Effector memory CD4-positive, alpha-beta T cell (primary cell): ENCODE measurements around the gene NEK9.

Experiments used
- DNase-seq, 3 donors: peaks; one replicate each; pipeline ENCODE4 v3.0.0-alpha.2; 2020
- H3K27ac ChIP-seq: 2 replicates; pipeline ENCODE4 v1.7.0; 2013; ENCODE audit warnings: mild to moderate bottlenecking, low read length, moderate library complexity; ENCODE audit not compliant: insufficient read depth, poor library complexity, severe bottlenecking
- H3K27me3 ChIP-seq: replicated peaks from 2 replicates; pipeline ENCODE4 v1.7.0; 2013; ENCODE audit warnings: mild to moderate bottlenecking, low read length; ENCODE audit not compliant: insufficient read depth, control insufficient read depth, poor library complexity, severe bottlenecking
- H3K36me3 ChIP-seq: 2 replicates; pipeline ENCODE4 v1.7.0; 2013; ENCODE audit warnings: mild to moderate bottlenecking, low read length, moderate library complexity; ENCODE audit not compliant: control insufficient read depth, insufficient read depth
- H3K4me1 ChIP-seq: 2 replicates; pipeline ENCODE4 v1.7.0; 2013; ENCODE audit warnings: low read length, mild to moderate bottlenecking; ENCODE audit not compliant: control insufficient read depth, insufficient read depth, poor library complexity, severe bottlenecking
- H3K4me3 ChIP-seq: 2 replicates; pipeline ENCODE4 v1.7.0; 2013; ENCODE audit warnings: low read length, low read depth, mild to moderate bottlenecking; ENCODE audit not compliant: insufficient read depth, poor library complexity, severe bottlenecking
- H3K9me3 ChIP-seq: 2 replicates; pipeline ENCODE4 v1.7.0; 2013; ENCODE audit warnings: mild to moderate bottlenecking, low read length, moderate library complexity; ENCODE audit not compliant: control insufficient read depth

Gene NEK9

GRCh38 chr14:75119056-75119455 lies 7.8 kb downstream of the NEK9 start:
- Histone ChIP-seq H3K9me3 (no peaks in the 10 kb centered on the region), H3K36me3 (peaks cover 58% of the 10 kb centered on the region), H3K27me3 (no peaks in the 10 kb centered on the region), H3K4me3 (no peak overlapping the region), H3K4me1 (peaks cover 4% of the 10 kb centered on the region), H3K27ac (no peak overlapping the region)
- DNase-seq: no peak

DNA sequence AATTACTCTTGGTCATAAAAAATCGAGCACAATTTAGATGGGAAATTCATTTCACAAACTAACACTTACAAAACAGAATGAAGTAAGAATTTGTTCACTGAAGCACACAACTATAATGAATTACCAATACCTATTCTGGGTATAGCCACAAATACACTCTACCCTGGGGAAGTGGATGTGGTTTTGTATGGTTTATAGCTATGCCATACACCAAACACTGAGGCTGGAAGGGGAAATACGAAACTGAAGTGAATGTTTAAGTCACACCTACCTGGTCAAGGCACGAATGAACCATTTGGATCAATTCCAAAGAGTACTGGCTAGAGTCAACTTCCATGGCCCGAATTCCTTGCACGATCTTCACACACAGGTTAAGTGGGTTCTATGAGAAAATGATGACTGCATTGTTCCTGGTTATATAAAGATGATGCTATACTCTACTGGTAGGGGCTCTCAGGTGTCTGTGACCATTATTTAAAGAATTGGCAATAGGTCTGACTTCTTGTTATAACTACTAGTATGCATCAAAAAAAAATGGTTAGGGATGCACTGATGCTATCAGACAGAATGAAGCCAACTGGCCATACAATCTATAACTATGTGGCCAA lies 12.8 kb downstream of the NEK9 start:
- Histone ChIP-seq H3K27ac (no peak overlapping the region), H3K9me3 (no peaks in the 10 kb centered on the region), H3K4me3 (no peak overlapping the region), H3K27me3 (no peaks in the 10 kb centered on the region), H3K36me3 (peaks cover 73% of the 10 kb centered on the region), H3K4me1 (no peaks in the 10 kb centered on the region)
- no peak for DNase-seq

GRCh38 chr14:75109877-75110276 lies 17.0 kb downstream of the NEK9 start:
- Histone ChIP-seq H3K36me3 (peaks cover 72% of the 10 kb centered on the region), H3K27me3 (no peaks in the 10 kb centered on the region), H3K4me1 (no peaks in the 10 kb centered on the region), H3K9me3 (no peaks in the 10 kb centered on the region), H3K4me3 (no peak overlapping the region), H3K27ac (no peak overlapping the region)
- DNase-seq: no peak

DNA sequence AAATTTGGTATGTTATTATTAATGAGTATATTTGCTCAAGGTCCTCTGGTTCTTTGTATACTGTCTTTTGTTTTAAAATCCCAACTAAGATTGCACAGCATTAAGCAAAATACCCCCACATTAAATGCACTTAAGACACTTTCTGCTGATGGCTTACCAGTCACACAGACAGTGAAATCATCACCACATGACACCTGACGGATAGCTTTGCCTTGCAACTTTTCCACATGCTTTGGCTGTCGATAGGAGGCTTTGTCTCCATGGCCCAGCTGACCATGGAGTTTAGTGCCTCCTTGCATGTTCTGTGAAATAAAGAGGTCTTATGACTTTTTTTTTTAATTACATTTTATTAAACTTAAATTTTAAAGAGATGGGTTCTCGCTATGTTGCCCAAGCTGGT lies 19.7 kb downstream of the NEK9 start:
- Histone ChIP-seq H3K4me3 (no peak overlapping the region), H3K36me3 (peaks cover 55% of the 10 kb centered on the region), H3K27me3 (no peaks in the 10 kb centered on the region), H3K4me1 (no peaks in the 10 kb centered on the region), H3K9me3 (no peaks in the 10 kb centered on the region), H3K27ac (no peak overlapping the region)
- DNase-seq: no peak

- no peak for DNase-seq
- no peak overlapping the region for H3K27ac ChIP-seq
- H3K4me3 ChIP-seq: no peak overlapping the region
- no peaks in the 10 kb centered on the region for H3K9me3 ChIP-seq
- H3K4me1 ChIP-seq: no peaks in the 10 kb centered on the region
- no peaks in the 10 kb centered on the region for H3K27me3 ChIP-seq
- H3K36me3 ChIP-seq: peaks cover 59% of the 10 kb centered on the region
Observed at GRCh38 chr14:75101491-75101890, 25.4 kb downstream of the NEK9 start.

DNA sequence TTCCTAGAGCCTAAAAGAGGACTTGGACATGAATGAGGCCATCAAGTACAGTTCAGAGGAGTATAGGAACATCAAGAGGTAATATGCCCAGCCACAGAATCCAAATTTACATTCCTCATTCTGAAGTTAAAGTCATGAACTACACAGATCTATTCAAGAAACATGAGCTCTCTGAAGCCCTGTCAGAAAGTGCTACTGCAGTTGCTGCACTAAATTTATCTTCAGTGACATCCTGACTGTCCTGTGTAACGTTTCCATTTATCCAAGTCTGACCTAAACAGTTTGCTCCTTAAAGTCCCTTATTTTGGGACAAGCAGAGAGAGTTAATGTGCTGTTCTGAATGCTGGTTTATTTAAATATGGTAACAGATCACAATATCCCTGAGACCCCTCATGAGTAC lies 28.2 kb downstream of the NEK9 start:
- Histone ChIP-seq H3K9me3 (no peaks in the 10 kb centered on the region), H3K27me3 (no peaks in the 10 kb centered on the region), H3K4me1 (no peaks in the 10 kb centered on the region), H3K36me3 (peaks cover 62% of the 10 kb centered on the region), H3K27ac (no peak overlapping the region), H3K4me3 (no peak overlapping the region)
- no peak for DNase-seq

- Histone ChIP-seq H3K4me3 (no peak overlapping the region), H3K4me1 (no peaks in the 10 kb centered on the region), H3K27me3 (no peaks in the 10 kb centered on the region), H3K36me3 (peaks cover 63% of the 10 kb centered on the region), H3K9me3 (no peaks in the 10 kb centered on the region), H3K27ac (no peak overlapping the region)
- no peak for DNase-seq
Observed at GRCh38 chr14:75098212-75098611, 28.6 kb downstream of the NEK9 start.

- no peaks in the 10 kb centered on the region for H3K9me3 ChIP-seq
- no peak overlapping the region for H3K4me3 ChIP-seq
- DNase-seq: no peak
- H3K27me3 ChIP-seq: no peaks in the 10 kb centered on the region
- peaks cover 70% of the 10 kb centered on the region for H3K36me3 ChIP-seq
- H3K4me1 ChIP-seq: no peaks in the 10 kb centered on the region
- no peak overlapping the region for H3K27ac ChIP-seq
Observed at GRCh38 chr14:75096959-75097358, 29.9 kb downstream of the NEK9 start.

DNA sequence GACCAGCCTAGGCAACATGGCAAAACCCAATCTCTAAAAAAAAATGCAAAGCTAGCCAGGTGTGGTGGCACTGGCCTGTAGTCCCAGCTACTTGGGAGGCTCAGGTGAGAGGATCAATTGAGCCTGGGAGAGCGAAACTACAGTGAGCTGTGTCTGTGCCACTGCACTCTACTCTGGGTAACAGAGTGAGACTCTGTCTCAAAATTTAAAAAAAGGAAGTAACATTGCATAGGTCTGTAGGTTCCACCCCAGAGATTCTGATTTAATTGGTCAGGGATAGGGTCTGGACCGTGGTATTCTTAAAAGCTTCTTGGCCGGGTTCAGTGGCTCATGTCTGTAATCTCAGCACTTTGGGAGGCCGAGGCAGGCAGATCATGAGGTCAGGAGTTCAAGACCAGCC lies 31.2 kb downstream of the NEK9 start:
- DNase-seq: no peak
- no peak overlapping the region for H3K27ac ChIP-seq
- H3K4me1 ChIP-seq: no peaks in the 10 kb centered on the region
- H3K9me3 ChIP-seq: no peaks in the 10 kb centered on the region
- no peaks in the 10 kb centered on the region for H3K27me3 ChIP-seq
- no peak overlapping the region for H3K4me3 ChIP-seq
- peaks cover 67% of the 10 kb centered on the region for H3K36me3 ChIP-seq

DNA sequence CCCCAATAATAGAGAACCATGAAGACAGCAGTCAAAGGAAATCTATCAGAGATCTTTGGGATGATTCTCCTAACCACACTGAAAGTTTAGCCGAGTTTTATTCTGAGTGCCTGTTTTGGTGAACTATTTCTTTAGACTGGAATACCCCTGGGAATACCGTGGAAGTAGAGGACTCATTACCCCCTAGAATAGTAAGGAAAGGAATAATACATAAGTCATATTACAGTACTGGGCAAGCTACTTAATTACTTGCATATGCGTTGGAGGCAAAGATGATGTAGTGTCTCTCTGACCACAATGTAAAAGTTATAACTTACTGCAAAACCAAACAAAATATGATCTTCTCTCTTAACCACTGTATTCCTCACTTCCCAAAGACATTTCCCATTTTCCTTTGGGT lies 32.0 kb downstream of the NEK9 start:
- no peaks in the 10 kb centered on the region for H3K27me3 ChIP-seq
- H3K4me3 ChIP-seq: no peak overlapping the region
- H3K4me1 ChIP-seq: no peaks in the 10 kb centered on the region
- no peak overlapping the region for H3K27ac ChIP-seq
- DNase-seq: no peak
- H3K9me3 ChIP-seq: no peaks in the 10 kb centered on the region
- H3K36me3 ChIP-seq: peaks cover 64% of the 10 kb centered on the region
